GM13977 (cell line): ENCODE measurements around the gene FAR2.
"Not testable (repeated sequence)": the region's sequence is repeated elsewhere in the genome, so short reads cannot be mapped to it uniquely, and the experiment has no call there.

Source experiments
- DNase-seq: peaks from one replicate; pipeline ENCODE4 v3.0.0; 2012; ENCODE audit warnings: low spot score
- CTCF ChIP-seq: IDR thresholded peaks from 2 replicates; pipeline ENCODE4 v1.5.1; 2012; ENCODE audit warnings: mild to moderate bottlenecking, control low read depth; ENCODE audit not compliant: insufficient read depth; ENCODE audit errors: extremely low read depth, missing control alignments
- in situ Hi-C: fragments of 300-500 bp; cut with MboI; formaldehyde crosslinking; loops from one replicate; pipeline ENCODE4 v1.12.0; 2022; ENCODE audit warnings: low sequenced_read_pairs, low pct_unique_long_range_greater_than_20kb, mixed read lengths, inconsistent platforms; ENCODE audit not compliant: unreplicated experiment

FAR2 gene

GRCh38 chr12:29245246-29245645 is 96.2 kb downstream of the FAR2 start:
- in situ Hi-C loops = no loop called here
- no peak for TF ChIP-seq CTCF
- DNase-seq = no peak

- in situ Hi-C loops = no loop called here
- TF ChIP-seq CTCF = no peak
- no peak for DNase-seq
Observed at GRCh38 chr12:29249930-29250329, 100.9 kb downstream of the FAR2 start.

- no peak for DNase-seq
- in situ Hi-C loops = no loop called here
Observed at GRCh38 chr12:29253906-29254625, 105.0 kb downstream of the FAR2 start.

GRCh38 chr12:29255042-29255441 is 106.0 kb downstream of the FAR2 start:
- in situ Hi-C loops = no loop called here
- no peak for TF ChIP-seq CTCF
- no peak for DNase-seq

More at GRCh38 chr12:29253906-29254625, 105.0 kb downstream of the FAR2 start:
- TF ChIP-seq CTCF = no peak

- DNase-seq = no peak
- in situ Hi-C loops = no loop called here
Observed at GRCh38 chr12:29256598-29256997, 107.5 kb downstream of the FAR2 start.

GRCh38 chr12:29257687-29258086 is 108.6 kb downstream of the FAR2 start:
- in situ Hi-C loops, DNase-seq: not testable (repeated sequence)

More at GRCh38 chr12:29256598-29256997, 107.5 kb downstream of the FAR2 start:
- no peak for TF ChIP-seq CTCF

- DNase-seq = no peak
- in situ Hi-C loops = no loop called here
- TF ChIP-seq CTCF = no peak
Observed at GRCh38 chr12:29264424-29264823, 115.3 kb downstream of the FAR2 start.
